ENCODE results near the gene CCNJL.

CCNJL gene

DNA sequence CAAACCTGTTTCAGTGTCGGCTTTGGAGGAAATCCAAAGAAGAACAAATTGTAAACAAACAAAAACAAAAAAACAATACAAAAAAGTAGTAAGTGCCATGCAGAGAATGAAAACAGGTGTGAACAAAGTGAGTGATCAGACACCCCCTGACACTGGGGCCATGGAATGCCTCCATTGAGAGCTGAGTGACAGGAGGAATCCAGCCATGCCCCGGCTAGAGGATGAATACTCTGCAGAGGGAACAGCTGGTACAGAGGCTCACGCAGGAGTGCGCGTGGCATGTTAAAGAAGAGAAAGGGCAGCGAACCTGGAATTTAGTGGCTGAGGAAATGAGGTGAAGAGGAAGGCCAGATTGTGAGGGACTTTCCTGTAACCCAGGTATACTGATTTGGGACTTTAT lies 15.5 kb upstream of the CCNJL start:
- no peaks in the 10 kb centered on the region for H3K36me3 ChIP-seq (ENCODE audit: control insufficient read depth in 1 of 2, insufficient read depth in 2 of 2, low read length in 2 of 2)
- H3K27me3 ChIP-seq (ENCODE audit: low read depth, low read length), result no peaks in the 10 kb centered on the region
- no peak overlapping the region for H3K4me3 ChIP-seq (ENCODE audit: low read depth in 1 of 2, low read length in 2 of 2)
- no peak overlapping the region for H3K27ac ChIP-seq (ENCODE audit: low read length)
- H3K9me3 ChIP-seq (ENCODE audit: control insufficient read depth in 1 of 2, low read length in 2 of 2), result no peaks in the 10 kb centered on the region
- no peaks in the 10 kb centered on the region for H3K4me1 ChIP-seq (ENCODE audit: control insufficient read depth in 1 of 2, insufficient read depth in 2 of 2, low read length in 2 of 2)

DNA sequence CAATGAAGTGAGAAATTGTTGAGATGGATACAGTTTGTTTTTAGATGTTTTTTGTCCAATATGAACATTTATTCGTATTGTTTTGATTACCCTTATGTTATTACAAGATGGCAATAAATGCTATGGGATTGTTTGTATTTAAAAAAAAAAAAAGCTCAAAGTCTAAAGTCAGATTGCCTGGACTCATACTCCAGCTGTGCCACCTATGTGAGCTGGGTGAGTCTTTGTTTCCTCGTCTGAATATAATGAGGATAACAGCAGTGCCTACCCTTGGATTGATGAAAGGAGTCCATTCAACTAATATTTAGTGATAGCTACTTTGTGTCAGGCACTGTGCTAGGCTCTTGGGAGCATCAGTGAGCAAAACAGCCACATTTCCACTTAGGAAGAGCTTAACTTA lies 14.6 kb upstream of the CCNJL start:
- no peak overlapping the region for H3K27ac ChIP-seq (ENCODE audit: low read length)

DNA sequence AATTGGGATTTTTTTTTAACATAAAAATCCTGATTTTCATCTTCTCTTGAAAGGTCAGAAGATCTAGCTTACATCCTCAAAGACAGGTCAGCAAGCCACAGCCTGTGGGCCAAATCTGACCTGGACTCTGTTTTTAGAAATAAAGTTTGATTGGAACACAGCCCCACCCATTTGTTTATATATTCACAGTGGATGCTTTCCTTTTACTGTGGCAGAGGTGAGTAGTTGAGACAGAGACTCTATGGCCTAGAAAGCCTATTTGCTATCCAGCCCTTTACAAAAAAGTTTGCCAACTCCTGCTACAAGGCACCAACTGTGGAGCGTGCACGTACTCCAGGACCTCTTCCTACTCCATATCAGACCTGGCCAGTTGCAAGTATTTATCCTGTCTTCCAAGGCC lies 13.4 kb upstream of the CCNJL start:
- Histone ChIP-seq H3K27ac (ENCODE audit: low read length) (no peak overlapping the region), H3K9me3 (ENCODE audit: control insufficient read depth in 1 of 2, low read length in 2 of 2) (no peaks in the 10 kb centered on the region), H3K4me1 (ENCODE audit: control insufficient read depth in 1 of 2, insufficient read depth in 2 of 2, low read length in 2 of 2) (no peaks in the 10 kb centered on the region), H3K4me3 (ENCODE audit: low read depth in 1 of 2, low read length in 2 of 2) (no peak overlapping the region), H3K27me3 (ENCODE audit: low read depth, low read length) (no peaks in the 10 kb centered on the region), H3K36me3 (ENCODE audit: control insufficient read depth in 1 of 2, insufficient read depth in 2 of 2, low read length in 2 of 2) (no peaks in the 10 kb centered on the region)

More for the DNA sequence above, 14.6 kb upstream of the CCNJL start:
- Histone ChIP-seq H3K4me1 (ENCODE audit: control insufficient read depth in 1 of 2, insufficient read depth in 2 of 2, low read length in 2 of 2) (no peaks in the 10 kb centered on the region), H3K36me3 (ENCODE audit: control insufficient read depth in 1 of 2, insufficient read depth in 2 of 2, low read length in 2 of 2) (no peaks in the 10 kb centered on the region), H3K27me3 (ENCODE audit: low read depth, low read length) (no peaks in the 10 kb centered on the region), H3K4me3 (ENCODE audit: low read depth in 1 of 2, low read length in 2 of 2) (no peak overlapping the region), H3K9me3 (ENCODE audit: control insufficient read depth in 1 of 2, low read length in 2 of 2) (no peaks in the 10 kb centered on the region)

DNA sequence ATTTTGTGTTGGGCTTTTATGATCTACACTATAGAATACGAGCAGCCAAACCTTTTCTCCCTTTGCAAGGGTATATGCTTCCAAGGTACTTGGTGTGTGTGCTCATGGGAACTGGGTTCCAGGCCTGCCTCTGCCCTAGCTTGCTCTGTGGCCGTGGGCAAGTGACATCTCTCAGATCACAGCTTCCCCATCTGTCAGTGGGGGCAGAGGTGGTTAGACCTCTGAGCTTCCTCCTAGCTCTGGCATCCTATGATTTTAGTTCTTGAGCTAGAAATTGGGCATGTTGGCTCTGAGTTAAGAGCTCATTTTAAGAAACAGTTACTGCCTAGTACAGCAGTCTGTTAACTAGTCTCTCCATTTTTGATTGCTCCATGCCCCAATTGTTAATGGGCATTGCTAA lies 12.5 kb upstream of the CCNJL start:
- Histone ChIP-seq H3K4me3 (ENCODE audit: low read depth in 1 of 2, low read length in 2 of 2) (no peak overlapping the region), H3K9me3 (ENCODE audit: control insufficient read depth in 1 of 2, low read length in 2 of 2) (no peaks in the 10 kb centered on the region), H3K4me1 (ENCODE audit: control insufficient read depth in 1 of 2, insufficient read depth in 2 of 2, low read length in 2 of 2) (no peaks in the 10 kb centered on the region), H3K36me3 (ENCODE audit: control insufficient read depth in 1 of 2, insufficient read depth in 2 of 2, low read length in 2 of 2) (no peaks in the 10 kb centered on the region), H3K27me3 (ENCODE audit: low read depth, low read length) (no peaks in the 10 kb centered on the region), H3K27ac (ENCODE audit: low read length) (no peak overlapping the region)

DNA sequence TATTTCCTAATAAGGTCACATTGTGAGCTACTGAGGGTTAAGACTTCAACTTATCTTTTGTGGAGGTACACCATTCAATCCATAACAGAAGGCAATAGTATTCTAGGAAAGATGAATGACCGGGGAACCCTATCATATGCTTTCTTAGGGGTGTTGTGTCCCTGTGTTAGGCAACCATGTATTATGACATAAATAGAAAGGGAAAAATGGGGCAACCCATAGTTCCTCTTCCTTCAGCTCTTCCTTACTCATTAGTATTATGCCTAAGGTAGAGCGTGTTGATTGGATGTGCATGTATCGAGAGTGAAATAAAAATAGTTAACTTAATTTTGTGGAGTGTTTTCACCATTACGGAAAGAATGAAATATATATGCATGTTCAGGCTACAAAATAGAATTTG lies 6.0 kb upstream of the CCNJL start:
- Histone ChIP-seq H3K4me3 (ENCODE audit: low read depth in 1 of 2, low read length in 2 of 2) (no peak overlapping the region), H3K36me3 (ENCODE audit: control insufficient read depth in 1 of 2, insufficient read depth in 2 of 2, low read length in 2 of 2) (no peaks in the 10 kb centered on the region), H3K27ac (ENCODE audit: low read length) (no peak overlapping the region), H3K27me3 (ENCODE audit: low read depth, low read length) (no peaks in the 10 kb centered on the region), H3K9me3 (ENCODE audit: control insufficient read depth in 1 of 2, low read length in 2 of 2) (no peaks in the 10 kb centered on the region), H3K4me1 (ENCODE audit: control insufficient read depth in 1 of 2, insufficient read depth in 2 of 2, low read length in 2 of 2) (no peaks in the 10 kb centered on the region)

DNA sequence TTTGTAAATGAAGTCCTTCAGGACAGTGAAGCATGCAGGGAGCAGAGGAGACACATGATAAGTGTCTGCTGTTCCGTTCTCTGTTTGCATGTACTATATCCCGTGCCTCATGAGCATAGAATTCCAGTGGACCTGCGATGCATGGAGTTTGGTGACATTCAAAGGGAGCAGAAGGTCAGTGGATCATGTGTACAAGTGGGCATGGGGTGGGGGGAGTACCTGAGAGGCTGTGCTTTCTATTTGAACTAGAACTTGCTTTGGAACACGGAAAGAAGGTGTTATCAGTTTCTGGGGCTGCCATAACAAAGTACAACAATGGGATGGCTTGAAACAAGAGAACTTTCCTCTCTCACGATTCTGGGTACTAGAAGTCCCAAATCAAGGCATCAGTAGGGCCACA lies 5.1 kb upstream of the CCNJL start:
- no peak overlapping the region for H3K4me3 ChIP-seq (ENCODE audit: low read depth in 1 of 2, low read length in 2 of 2)
- no peaks in the 10 kb centered on the region for H3K4me1 ChIP-seq (ENCODE audit: control insufficient read depth in 1 of 2, insufficient read depth in 2 of 2, low read length in 2 of 2)
- H3K27ac ChIP-seq (ENCODE audit: low read length), result no peak overlapping the region
- no peaks in the 10 kb centered on the region for H3K9me3 ChIP-seq (ENCODE audit: control insufficient read depth in 1 of 2, low read length in 2 of 2)
- no peaks in the 10 kb centered on the region for H3K36me3 ChIP-seq (ENCODE audit: control insufficient read depth in 1 of 2, insufficient read depth in 2 of 2, low read length in 2 of 2)
- no peaks in the 10 kb centered on the region for H3K27me3 ChIP-seq (ENCODE audit: low read depth, low read length)

DNA sequence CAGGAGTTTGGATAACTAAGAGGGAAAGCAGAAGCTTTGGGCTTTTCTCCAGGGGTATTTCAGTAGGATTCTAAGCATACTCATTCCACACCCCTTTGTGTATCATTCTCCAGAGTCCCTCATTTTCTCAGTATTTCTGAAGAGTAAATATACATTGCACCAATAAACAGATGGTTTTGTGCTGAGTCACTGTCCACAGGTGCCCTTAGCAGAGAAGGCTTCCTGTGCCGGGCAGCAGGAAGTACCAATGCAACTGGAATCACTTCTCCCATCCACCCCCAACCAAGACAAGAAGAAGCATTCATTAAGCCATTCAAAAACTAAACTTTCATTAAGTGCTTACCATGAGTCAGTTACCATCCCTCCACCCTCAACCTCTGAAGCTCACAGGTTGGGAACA lies 3.6 kb upstream of the CCNJL start:
- Histone ChIP-seq H3K4me1 (ENCODE audit: control insufficient read depth in 1 of 2, insufficient read depth in 2 of 2, low read length in 2 of 2) (no peaks in the 10 kb centered on the region), H3K27me3 (ENCODE audit: low read depth, low read length) (no peaks in the 10 kb centered on the region), H3K27ac (ENCODE audit: low read length) (no peak overlapping the region), H3K9me3 (ENCODE audit: control insufficient read depth in 1 of 2, low read length in 2 of 2) (no peaks in the 10 kb centered on the region), H3K36me3 (ENCODE audit: control insufficient read depth in 1 of 2, insufficient read depth in 2 of 2, low read length in 2 of 2) (no peaks in the 10 kb centered on the region), H3K4me3 (ENCODE audit: low read depth in 1 of 2, low read length in 2 of 2) (no peak overlapping the region)

DNA sequence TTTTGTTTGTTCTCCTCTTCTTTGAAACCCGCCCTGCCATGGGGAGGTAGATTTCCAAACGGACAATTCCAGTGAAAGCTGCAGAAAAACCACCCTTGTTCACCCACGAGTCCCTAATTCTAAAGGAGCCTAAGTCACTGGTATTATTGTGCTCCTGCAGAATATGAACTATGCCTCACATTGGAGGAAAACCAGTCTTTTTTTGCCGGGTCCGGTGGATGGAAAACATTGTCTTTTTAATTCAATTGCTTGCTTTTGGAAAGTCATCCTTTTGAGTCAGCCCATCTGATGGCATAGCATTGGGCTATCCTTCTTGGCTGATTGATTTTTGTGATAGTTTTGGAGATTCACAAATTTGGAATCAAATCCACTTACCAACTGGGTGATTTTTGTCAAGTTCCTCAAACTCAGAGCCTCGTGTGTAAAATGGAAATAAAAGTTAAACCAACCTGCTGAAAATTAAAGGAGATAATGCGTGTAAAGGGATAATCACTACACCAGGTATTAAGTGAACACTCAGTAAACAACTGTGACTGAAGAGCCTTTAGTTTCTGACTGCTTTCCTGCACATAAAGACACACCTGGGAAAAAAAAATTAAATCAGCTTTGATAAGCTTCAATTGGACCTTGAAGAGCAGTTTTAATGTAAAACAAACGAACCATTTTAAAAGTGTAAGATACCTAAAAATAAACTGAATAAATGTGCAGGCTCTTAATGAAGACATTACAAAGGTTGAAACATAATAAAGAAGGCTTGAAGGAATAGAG lies 780 bp upstream of the CCNJL start:
- no peak overlapping the region for H3K27ac ChIP-seq (ENCODE audit: low read length)
- H3K9me3 ChIP-seq (ENCODE audit: control insufficient read depth in 1 of 2, low read length in 2 of 2), result no peaks in the 10 kb centered on the region
- no peaks in the 10 kb centered on the region for H3K4me1 ChIP-seq (ENCODE audit: control insufficient read depth in 1 of 2, insufficient read depth in 2 of 2, low read length in 2 of 2)
- no peaks in the 10 kb centered on the region for H3K27me3 ChIP-seq (ENCODE audit: low read depth, low read length)
- H3K4me3 ChIP-seq (ENCODE audit: low read depth in 1 of 2, low read length in 2 of 2), result peak overlapping the region; percentile 56 to 76
- no peaks in the 10 kb centered on the region for H3K36me3 ChIP-seq (ENCODE audit: control insufficient read depth in 1 of 2, insufficient read depth in 2 of 2, low read length in 2 of 2)

DNA sequence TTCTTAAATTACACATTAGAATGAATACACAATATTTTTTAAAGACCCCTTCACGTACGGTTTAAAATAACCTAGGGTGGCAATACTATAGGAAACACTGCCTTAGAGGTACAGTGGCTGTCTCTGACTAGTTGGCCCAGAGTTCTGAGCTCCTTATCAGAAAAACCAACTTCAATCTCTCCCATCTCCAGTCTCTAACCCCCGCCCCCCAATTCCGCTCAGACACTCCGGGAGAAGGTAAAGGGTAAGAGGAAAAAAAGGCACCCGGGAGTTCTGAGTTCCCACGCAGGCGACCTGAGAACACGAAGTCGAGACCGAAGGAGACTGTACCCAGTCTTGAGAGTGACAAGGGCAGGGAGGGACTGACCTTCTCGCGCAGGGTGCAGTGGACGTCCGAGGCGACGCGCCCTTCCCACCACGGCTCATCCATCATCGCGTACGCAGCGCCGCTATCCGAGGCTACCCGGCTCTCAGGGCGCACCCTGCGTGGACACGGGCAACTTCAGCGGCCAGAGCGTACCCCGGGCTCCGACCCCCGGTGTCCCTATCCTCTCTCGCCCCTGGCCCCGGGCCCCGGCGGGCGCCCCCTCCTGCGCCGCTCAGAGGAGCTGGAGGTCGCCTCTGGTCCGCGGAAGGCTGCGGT lies 752 bp downstream of the CCNJL start:
- H3K4me1 ChIP-seq (ENCODE audit: control insufficient read depth in 1 of 2, insufficient read depth in 2 of 2, low read length in 2 of 2), result no peaks in the 10 kb centered on the region
- no peaks in the 10 kb centered on the region for H3K36me3 ChIP-seq (ENCODE audit: control insufficient read depth in 1 of 2, insufficient read depth in 2 of 2, low read length in 2 of 2)
- no peak overlapping the region for H3K27ac ChIP-seq (ENCODE audit: low read length)
- H3K27me3 ChIP-seq (ENCODE audit: low read depth, low read length), result no peaks in the 10 kb centered on the region
- H3K9me3 ChIP-seq (ENCODE audit: control insufficient read depth in 1 of 2, low read length in 2 of 2), result no peaks in the 10 kb centered on the region
- H3K4me3 ChIP-seq (ENCODE audit: low read depth in 1 of 2, low read length in 2 of 2), result peak overlapping the region; percentile 40 to 76

DNA sequence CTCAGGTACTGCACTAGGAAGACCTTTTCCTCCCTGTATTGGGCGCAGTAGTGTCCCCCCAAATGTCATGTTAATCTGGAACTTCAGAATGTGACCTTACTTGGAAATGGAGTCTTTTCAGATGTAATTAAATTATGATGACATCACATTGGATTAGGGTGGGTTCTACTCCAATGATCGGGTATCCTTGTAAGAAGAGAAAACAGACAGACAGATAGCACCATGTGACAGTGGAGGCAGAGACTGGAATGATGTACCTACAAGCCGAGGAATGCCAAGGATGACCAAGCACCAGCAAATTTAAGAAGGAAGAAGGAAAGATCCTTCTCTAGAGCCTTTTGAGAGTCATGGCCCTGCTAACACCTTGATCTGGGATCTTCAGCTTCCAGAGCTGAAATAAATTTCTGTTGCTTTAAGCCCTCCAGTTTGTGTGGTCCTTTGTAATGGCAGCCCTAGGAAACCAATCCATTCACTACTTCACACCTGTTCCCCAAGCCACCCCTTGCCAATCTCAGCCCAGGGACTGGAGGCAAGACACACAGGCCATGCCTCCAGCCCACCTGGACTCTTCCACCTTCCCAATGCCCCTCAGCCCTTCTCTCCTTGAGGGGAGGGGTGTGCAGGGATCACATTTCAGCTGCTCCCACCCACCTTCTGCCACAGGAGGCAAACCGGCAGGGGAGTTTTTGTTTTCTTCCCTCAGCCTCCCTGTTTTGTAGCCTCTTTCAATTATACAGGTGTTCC lies 1.6 kb downstream of the CCNJL start:
- no peak overlapping the region for H3K4me3 ChIP-seq (ENCODE audit: low read depth in 1 of 2, low read length in 2 of 2)
- H3K9me3 ChIP-seq (ENCODE audit: control insufficient read depth in 1 of 2, low read length in 2 of 2), result no peaks in the 10 kb centered on the region
- no peaks in the 10 kb centered on the region for H3K27me3 ChIP-seq (ENCODE audit: low read depth, low read length)
- H3K4me1 ChIP-seq (ENCODE audit: control insufficient read depth in 1 of 2, insufficient read depth in 2 of 2, low read length in 2 of 2), result no peaks in the 10 kb centered on the region
- H3K27ac ChIP-seq (ENCODE audit: low read length), result no peak overlapping the region
- H3K36me3 ChIP-seq (ENCODE audit: control insufficient read depth in 1 of 2, insufficient read depth in 2 of 2, low read length in 2 of 2), result no peaks in the 10 kb centered on the region

DNA sequence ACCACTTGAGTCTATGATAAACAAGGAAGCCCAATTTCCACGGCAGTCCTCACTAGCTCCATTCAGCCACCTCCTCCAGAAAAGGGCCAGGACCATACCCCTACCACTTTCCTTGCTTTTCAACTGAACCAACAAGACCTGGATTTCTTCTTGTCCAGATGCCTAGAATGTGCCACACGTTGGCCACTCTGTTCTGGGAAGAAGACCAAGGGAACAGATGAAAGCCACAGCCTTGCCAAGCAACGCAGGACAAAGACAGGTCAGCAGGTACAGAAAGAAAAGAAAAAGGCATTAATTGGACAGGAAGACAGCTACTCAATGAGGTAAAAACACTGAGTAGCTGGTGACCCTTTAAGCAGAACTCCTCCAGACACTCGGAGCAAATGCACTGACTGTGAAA lies 2.2 kb downstream of the CCNJL start:
- Histone ChIP-seq H3K27me3 (ENCODE audit: low read depth, low read length) (no peaks in the 10 kb centered on the region), H3K27ac (ENCODE audit: low read length) (no peak overlapping the region), H3K4me1 (ENCODE audit: control insufficient read depth in 1 of 2, insufficient read depth in 2 of 2, low read length in 2 of 2) (no peaks in the 10 kb centered on the region), H3K36me3 (ENCODE audit: control insufficient read depth in 1 of 2, insufficient read depth in 2 of 2, low read length in 2 of 2) (no peaks in the 10 kb centered on the region), H3K9me3 (ENCODE audit: control insufficient read depth in 1 of 2, low read length in 2 of 2) (no peaks in the 10 kb centered on the region), H3K4me3 (ENCODE audit: low read depth in 1 of 2, low read length in 2 of 2) (no peak overlapping the region)

Data from muscle layer of duodenum (tissue), 2 donors.